Measurements from ENCODE around the gene TSPAN9.

DNA sequence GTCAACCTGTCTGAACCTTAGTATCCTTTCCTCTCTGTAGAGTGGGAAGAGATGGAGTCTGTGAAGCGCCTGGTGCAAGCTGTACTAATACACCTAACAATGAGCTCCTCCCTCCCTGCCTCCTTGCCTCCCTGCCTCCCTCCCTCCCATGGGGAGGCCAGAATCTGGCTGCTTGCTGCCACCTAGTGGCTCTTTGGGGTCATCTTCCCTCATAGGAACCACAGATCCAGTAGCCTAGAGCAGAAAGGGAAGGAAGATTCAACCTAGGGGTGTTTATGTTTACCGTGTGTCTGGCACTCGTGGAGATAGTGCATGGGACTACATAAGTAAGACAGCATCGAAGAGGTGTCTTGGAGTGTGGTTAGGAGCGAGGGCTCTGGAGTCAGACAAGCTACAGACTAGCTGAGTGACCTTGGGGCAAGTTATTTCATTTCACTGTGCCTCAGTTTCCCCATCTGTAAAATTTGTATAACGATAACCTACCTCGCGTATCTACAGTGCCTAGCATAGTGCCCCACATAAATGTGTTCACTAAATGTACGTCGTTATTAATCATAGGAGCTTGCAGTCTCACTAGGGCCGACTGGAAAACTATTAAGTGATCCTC is 35.5 kb upstream of the TSPAN9 start:
- TF ChIP-seq ZZZ3 (IDR thresholded peaks at IDR 0.05; ENCODE audit: control insufficient read depth, insufficient read length, low read depth) = no peak
- TF ChIP-seq NR2C2 (IDR thresholded peaks at IDR 0.05; ENCODE audit: borderline replicate concordance, control insufficient read depth, insufficient read length, low read depth) = no peak
- TF ChIP-seq MXI1 (IDR thresholded peaks at IDR 0.05; ENCODE audit: low read depth, low read length) = no peak
- no peak for TF ChIP-seq MEF2B (IDR thresholded peaks at IDR 0.05; ENCODE audit: partially characterized antibody, poor library complexity, severe bottlenecking)
